H1 (cell line): ENCODE data around the gene AP1S1. TPM values are rescaled to one million over a fixed set of nuclear protein-coding genes. Genes with fewer than 3 reads are reported as not detected.
A peak's percentile ranks its signal among the peaks of the same experiment; 100 is the strongest.

ENCODE experiments used
- CTCF ChIA-PET: fragments of 300-600 bp; sonication (Branson Sonifier 250); formaldehyde crosslinking; loops from one replicate; lab custom pipeline; 2021; ENCODE audit not compliant: partially characterized antibody; lab: Charles Lee
- POLR2A ChIA-PET: fragments of 300-600 bp; sonication (Branson Sonifier 250); formaldehyde crosslinking; loops from one replicate; lab custom pipeline; 2021; ENCODE audit warnings: inconsistent platforms; ENCODE audit not compliant: partially characterized antibody; lab: Charles Lee
- DNase-seq, 2 experiments: peaks; one replicate each; pipeline versions ENCODE4 v3.0.0 to v3.0.0-alpha.2; 2010 to 2022; ENCODE audit warnings: low spot score in 2 of 2, low read depth in 1 of 2, mixed read lengths in 1 of 2
- FAIRE-seq: peaks from 2 replicates; lab custom pipeline; 2011; peaks lifted over from hg19 to GRCh38; lab: Jason Lieb, UNC
- H2AFZ ChIP-seq: 2 replicates; pipeline ENCODE4 v1.8.1; 2012; ENCODE audit warnings: low read length, inconsistent platforms
- H2AK5ac ChIP-seq: 2 replicates; pipeline ENCODE4 v1.6.1; 2013; ENCODE audit warnings: low read depth, low read length
- H2BK120ac ChIP-seq: replicated peaks from 2 replicates; pipeline ENCODE3; 2013; ENCODE audit warnings: low read depth, low read length, inconsistent platforms
- H2BK12ac ChIP-seq: 2 replicates; pipeline ENCODE4 v1.6.1; 2013; ENCODE audit warnings: low read depth, low read length
- H2BK15ac ChIP-seq: 2 replicates; pipeline ENCODE4 v1.6.1; 2013; ENCODE audit warnings: low read length
- H2BK20ac ChIP-seq: 2 replicates; pipeline ENCODE4 v1.6.1; 2013; ENCODE audit warnings: low read length
- H2BK5ac ChIP-seq: 2 replicates; pipeline ENCODE4 v1.6.1; 2013; ENCODE audit warnings: low read depth, low read length
- H3K14ac ChIP-seq: 2 replicates; pipeline ENCODE4 v1.6.1; 2013; ENCODE audit warnings: inconsistent platforms; ENCODE audit not compliant: insufficient read length
- H3K18ac ChIP-seq: 2 replicates; pipeline ENCODE4 v1.6.1; 2013; ENCODE audit warnings: low read length; ENCODE audit errors: extremely low read depth
- H3K23ac ChIP-seq: 2 replicates; pipeline ENCODE4 v1.6.1; 2013; ENCODE audit warnings: inconsistent platforms; ENCODE audit not compliant: insufficient read length
- H3K23me2 ChIP-seq: 2 replicates; pipeline ENCODE4 v1.6.1; 2013; ENCODE audit warnings: low read depth, low read length
- H3K27ac ChIP-seq: 2 replicates; pipeline ENCODE4 v1.6.1; 2011; ENCODE audit warnings: low read depth, low read length, inconsistent platforms
- H3K27me3 ChIP-seq, 4 experiments: replicated peaks in 1 of 4; 1 replicate in 1 of 4; 2 replicates in 3 of 4; pipeline versions ENCODE4 v1.6.1 to v1.8.1; 2011 to 2013; ENCODE audit warnings: low read length in 3 of 4, mild to moderate bottlenecking in 3 of 4, inconsistent platforms in 2 of 4, mixed read lengths in 2 of 4, moderate library complexity in 1 of 4; ENCODE audit not compliant: control insufficient read depth in 3 of 4, insufficient read depth in 3 of 4; ENCODE audit errors: extremely low read depth in 1 of 4
- H3K36me3 ChIP-seq, 4 experiments: 2 replicates each; pipeline versions ENCODE4 v1.6.1 to v1.8.1; 2011 to 2013; ENCODE audit warnings: mild to moderate bottlenecking in 4 of 4, low read length in 3 of 4, moderate library complexity in 2 of 4, control low read depth in 1 of 4, inconsistent platforms in 1 of 4; ENCODE audit not compliant: insufficient read depth in 4 of 4, control insufficient read depth in 2 of 4
- H3K4ac ChIP-seq: replicated peaks from 2 replicates; pipeline ENCODE3; 2013; ENCODE audit warnings: low read length, low read depth, mixed read lengths, inconsistent platforms; ENCODE audit not compliant: insufficient read length
- H3K4me1 ChIP-seq, 4 experiments: replicated peaks in 1 of 4; 1 replicate in 1 of 4; 2 replicates in 3 of 4; pipeline versions ENCODE4 v1.6.1 to v1.8.1; 2011 to 2013; ENCODE audit warnings: low read length in 3 of 4, inconsistent platforms in 2 of 4, mixed read lengths in 1 of 4; ENCODE audit not compliant: insufficient read depth in 4 of 4, control insufficient read depth in 3 of 4
- H3K4me2 ChIP-seq, 2 experiments: 2 replicates each; pipeline versions ENCODE4 v1.6.1 to v1.8.1; 2011 to 2013; ENCODE audit warnings: low read depth in 2 of 2, low read length in 2 of 2, control low read depth in 1 of 2, inconsistent platforms in 1 of 2, mild to moderate bottlenecking in 1 of 2; ENCODE audit not compliant: insufficient read depth in 1 of 2
- H3K4me3 ChIP-seq, 4 experiments: fragments of 200-600, 300-600 bp in 1 of 4; sonication (generic), shearing (Covaris generic), sonication (Bioruptor Twin) in 1 of 4; 2 replicates each; pipeline versions ENCODE4 v1.5.1 to v1.8.1; 2011 to 2016; ENCODE audit warnings: low read length in 4 of 4, low read depth in 3 of 4, control low read depth in 2 of 4, inconsistent platforms in 2 of 4, mild to moderate bottlenecking in 2 of 4, mixed read lengths in 1 of 4, moderate library complexity in 1 of 4; ENCODE audit not compliant: insufficient read depth in 2 of 4; ENCODE audit errors: extremely low read depth in 1 of 4
- H3K56ac ChIP-seq: replicated peaks from 2 replicates; pipeline ENCODE3; 2013; ENCODE audit warnings: low read depth, mild to moderate bottlenecking, mixed read lengths, low read length, inconsistent platforms; ENCODE audit not compliant: insufficient read length
- H3K79me1 ChIP-seq: 2 replicates; pipeline ENCODE4 v1.6.1; 2013; ENCODE audit warnings: low read depth, low read length, control low read depth
- H3K79me2 ChIP-seq, 2 experiments: 2 replicates each; pipeline versions ENCODE4 v1.6.1 to v1.8.1; 2012 to 2013; ENCODE audit warnings: low read length in 2 of 2, mild to moderate bottlenecking in 2 of 2, inconsistent platforms in 1 of 2; ENCODE audit not compliant: insufficient read depth in 2 of 2, control insufficient read depth in 1 of 2
- H3K9ac ChIP-seq, 4 experiments: replicated peaks in 1 of 4; 1 replicate in 1 of 4; 2 replicates in 3 of 4; pipeline versions ENCODE4 v1.6.1 to v1.8.1; 2011 to 2013; ENCODE audit warnings: low read depth in 3 of 4, low read length in 3 of 4, control low read depth in 2 of 4, mild to moderate bottlenecking in 2 of 4, moderate library complexity in 2 of 4, inconsistent platforms in 1 of 4; ENCODE audit errors: extremely low read depth in 1 of 4
- H3K9me3 ChIP-seq, 2 experiments: 2 replicates each; pipeline versions ENCODE4 v1.6.1 to v1.8.1; 2012 to 2013; ENCODE audit warnings: mild to moderate bottlenecking in 2 of 2, moderate library complexity in 2 of 2, control low read depth in 1 of 2, inconsistent platforms in 1 of 2, low read depth in 1 of 2, low read length in 1 of 2, mixed read lengths in 1 of 2; ENCODE audit not compliant: insufficient read depth in 2 of 2
- H4K20me1 ChIP-seq, 2 experiments: replicated peaks in 1 of 2; 2 replicates each; pipeline versions ENCODE3 to v1.8.1; 2011 to 2013; ENCODE audit warnings: inconsistent platforms in 2 of 2, low read length in 2 of 2, mild to moderate bottlenecking in 1 of 2; ENCODE audit not compliant: insufficient read depth in 2 of 2, control insufficient read depth in 1 of 2
- H4K5ac ChIP-seq: 2 replicates; pipeline ENCODE4 v1.6.1; 2013; ENCODE audit warnings: low read length, low read depth, mixed read lengths, inconsistent platforms; ENCODE audit not compliant: insufficient read length
- H4K8ac ChIP-seq: 2 replicates; pipeline ENCODE4 v1.8.0; 2013; ENCODE audit warnings: mild to moderate bottlenecking, moderate library complexity, low read length, inconsistent platforms; ENCODE audit not compliant: insufficient read depth; ENCODE audit errors: extremely low read depth
- H4K91ac ChIP-seq: replicated peaks from 2 replicates; pipeline ENCODE3; 2013; ENCODE audit warnings: low read length, mixed read lengths, inconsistent platforms; ENCODE audit not compliant: insufficient read length
- CBX8 ChIP-seq: fragments of 300-800, 300-1000 bp; sonication (generic); IDR thresholded peaks from 2 replicates; pipeline ENCODE4 v1.7.1; 2016; ENCODE audit warnings: low read depth, low read length, borderline replicate concordance
- EZH2 ChIP-seq: fragments of 200-600 bp; sonication (generic); IDR thresholded peaks from 2 replicates; pipeline ENCODE4 v1.7.1; 2012; ENCODE audit warnings: low read depth, mild to moderate bottlenecking, moderate library complexity, low read length, inconsistent platforms; ENCODE audit not compliant: severe bottlenecking
- HDAC2 ChIP-seq, 2 experiments: fragments of 300-600 bp in 1 of 2; sonication (generic) in 1 of 2; IDR thresholded peaks; 2 replicates each; pipeline ENCODE4 v1.6.1; 2011 to 2012; ENCODE audit warnings: low read depth in 2 of 2, low read length in 2 of 2, mild to moderate bottlenecking in 2 of 2, moderate library complexity in 2 of 2, borderline replicate concordance in 1 of 2, inconsistent platforms in 1 of 2
- SIN3A ChIP-seq, 2 experiments: IDR thresholded peaks in 1 of 2; conservative IDR thresholded peaks in 1 of 2; 2 replicates each; pipeline ENCODE4 v1.6.1; 2011 to 2012; ENCODE audit warnings: low read length in 2 of 2, improper control_type of control experiment in 1 of 2, low read depth in 1 of 2, mild to moderate bottlenecking in 1 of 2
- SUZ12 ChIP-seq: fragments of 200-600 bp; sonication (generic); IDR thresholded peaks from 2 replicates; pipeline ENCODE4 v1.6.1; 2012; ENCODE audit warnings: mild to moderate bottlenecking, inconsistent platforms, low read length, moderate library complexity, mixed read lengths
- TAF7 ChIP-seq: optimal IDR thresholded peaks from 2 replicates; pipeline ENCODE3; 2011; ENCODE audit warnings: low read depth, mild to moderate bottlenecking, inconsistent platforms, low read length, moderate library complexity, borderline replicate concordance
- TCF12 ChIP-seq: IDR thresholded peaks from 2 replicates; pipeline ENCODE4 v1.6.1; 2011; ENCODE audit warnings: low read depth, mild to moderate bottlenecking, low read length
- TEAD4 ChIP-seq: IDR thresholded peaks from 2 replicates; pipeline ENCODE4 v1.6.1; 2012; ENCODE audit warnings: low read depth, low read length, inconsistent platforms, mixed read lengths
- WGBS, 2 experiments: shearing (Covaris generic) in 1 of 2; methylation state at CpG; one replicate each; pipeline versions ENCODE4 v1.1.6 to v1.1.7; 2013 to 2015; ENCODE audit warnings: low lambda C conversion rate in 2 of 2, mixed read lengths in 2 of 2, inconsistent platforms in 1 of 2, low coverage in 1 of 2, missing lambda C conversion rate in 1 of 2; ENCODE audit not compliant: insufficient replicate concordance in 2 of 2, insufficient coverage in 1 of 2, insufficient read length in 1 of 2; ENCODE audit errors: extremely low coverage in 1 of 2, missing lambda C conversion rate in 1 of 2; 5-methylcytosine and 5-hydroxymethylcytosine counted together
- polyA plus RNA-seq, 7 experiments: library from polyadenylated mRNA; depleted of rRNA in 3 of 7; stranded (reverse) in 5 of 7; unstranded in 2 of 7; fragments of >200 nt in 5 of 7; fragments of 200-250 nt in 2 of 7; gene quantifications; 1 replicate in 5 of 7; 2 replicates in 1 of 7; 4 replicates in 1 of 7; pipeline versions ENCODE4 v1.2.1 to v1.2.3, GENCODE V29; 2011 to 2013; ENCODE audit warnings: missing spikeins in 2 of 7, mixed read lengths in 2 of 7
- total RNA-seq: library from RNA; stranded (reverse); fragmentation: NEBNext Ultra II Directional; extraction: Animal tissue kit (Norgen Biotek cat#: 25700); gene quantifications from 2 replicates; pipeline ENCODE4 v1.2.1, GENCODE V29; 2021
- TF ChIP-seq, protein P1 (sequence below): IDR thresholded peaks from 2 replicates; pipeline ENCODE4 v1.6.1; 2012; ENCODE audit warnings: inconsistent platforms

AP1S1 gene
- total and polyA plus RNA-seq, 2 of the 8 experiments (the other 6 are each of a cell fraction or from before 2014, with no cell fraction given): 56.1 to 59.3 TPM

DNA sequence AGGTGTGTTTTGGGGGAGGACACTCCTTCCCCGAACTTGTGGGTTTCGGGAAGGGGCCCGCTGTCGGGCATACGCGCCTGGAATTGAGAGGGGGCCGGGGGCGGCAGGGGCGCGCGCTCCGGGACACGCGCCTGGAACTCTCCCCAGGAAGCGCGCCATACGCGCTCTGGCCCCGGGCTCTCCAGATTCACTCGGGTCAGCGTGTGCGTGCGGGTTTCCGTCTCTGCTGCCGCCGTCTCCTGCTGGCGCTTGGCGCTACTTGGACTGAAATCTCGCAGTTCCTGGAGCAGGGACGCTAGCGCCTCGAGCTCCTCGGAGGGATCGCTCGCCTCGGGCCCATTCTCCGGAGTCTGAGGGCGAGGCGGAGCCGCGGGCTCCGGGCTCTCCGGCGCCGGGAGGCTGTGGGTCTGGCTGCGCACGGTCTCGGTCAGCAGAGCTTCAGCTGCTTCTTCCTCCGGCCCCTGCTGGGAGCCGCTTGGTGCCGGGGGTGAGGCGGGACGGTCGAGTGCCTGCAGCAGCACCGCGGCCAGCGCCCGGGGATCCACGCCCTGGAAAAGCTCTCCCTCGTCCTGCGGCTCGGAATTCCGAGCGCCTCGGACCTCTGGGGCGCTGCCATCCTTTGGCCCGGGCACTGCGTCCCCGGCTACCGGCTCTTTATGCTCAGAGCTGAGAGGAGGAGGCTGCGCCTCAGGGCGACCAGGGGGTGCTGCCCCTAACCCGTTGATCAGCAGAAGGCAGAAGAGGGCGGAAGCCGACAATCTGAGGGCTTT, 10.0 kb downstream of the AP1S1 start:
- Histone ChIP-seq H2BK15ac (no peak overlapping the region), H3K4me1 (peaks cover 17 to 62% (median 43%) of the 10 kb centered on the region in 4 experiments), H4K5ac (no peak overlapping the region), H3K23ac (no peak overlapping the region), H2AFZ (no peak overlapping the region), H3K18ac (peak overlapping the region; percentile 13), H3K4me3 (peak overlapping the region; percentile 46 to 74 (median 48)), H3K4me2 (peak overlapping the region; percentile 44 to 90), H3K79me1 (no peaks in the 10 kb centered on the region), H3K27ac (no peak overlapping the region), H4K20me1 (peaks cover 7 to 9% of the 10 kb centered on the region in 2 experiments), H3K27me3 (peaks cover 8 to 59% (median 40%) of the 10 kb centered on the region in 4 experiments), H2BK120ac (no peak overlapping the region), H2BK12ac (no peak overlapping the region), H3K9me3 (no peaks in the 10 kb centered on the region), H3K4ac (no peak overlapping the region), H2BK5ac (no peak overlapping the region), H3K14ac (no peak overlapping the region), H2AK5ac (no peak overlapping the region), H4K8ac (peak overlapping the region; percentile 4), H3K36me3 (peaks cover 0 to 1% (median 0%) of the 10 kb centered on the region in 4 experiments; a peak in 1 of 8 replicates), H4K91ac (no peak overlapping the region), H3K23me2 (peaks cover 37% of the 10 kb centered on the region), H3K56ac (no peak overlapping the region), H2BK20ac (no peak overlapping the region), H3K79me2 (no peaks in the 10 kb centered on the region), H3K9ac (peak overlapping the region in 1 of 4 experiments; percentile 40; a peak in 1 of 7 replicates)
- FAIRE-seq (no peak), DNase-seq (peak in 1 of 2 experiments; percentile 85)
- WGBS, 2 experiments: 2% methylated on average over 64 of the region's 75 CpGs; no CpG with 5 or more reads in 1 of the 2 experiments
- CTCF ChIA-PET: interaction anchor here (1.0 to 5.7 kb wide), 5 partner anchors 8 to 28 kb away, joined by 3 to 46 read pairs (median 8); no protein-coding TSS in a partner anchor
- POLR2A ChIA-PET: interaction anchor here (1.1 to 2.6 kb wide), 3 partner anchors 9 to 130 kb away, joined by 4 to 20 read pairs (median 8); partner anchors contain the start of gene AP1S1
- peak; percentile 66 for TF ChIP-seq EZH2
- TF ChIP-seq HDAC2 (IDR thresholded peaks at IDR 0.05; ENCODE audit: borderline replicate concordance in 1 of 2, low read depth in 2 of 2, low read length in 2 of 2): peak; percentile 21 to 50; a peak in 1 of 4 replicates
- no peak for TF ChIP-seq TCF12
- TF ChIP-seq TAF7: peak; percentile 13
- peak; percentile 94 to 98 for TF ChIP-seq SIN3A (conservative IDR thresholded peaks at IDR 0.05 in 1 of 2, IDR thresholded peaks at IDR 0.05 in 1 of 2; ENCODE audit: low read depth in 1 of 2, low read length in 2 of 2)
- peak; percentile 58 for TF ChIP-seq SUZ12
- TF ChIP-seq TEAD4: peak; percentile 39; the same call in 1 of the 2 replicates
- TF ChIP-seq, protein P1, sequence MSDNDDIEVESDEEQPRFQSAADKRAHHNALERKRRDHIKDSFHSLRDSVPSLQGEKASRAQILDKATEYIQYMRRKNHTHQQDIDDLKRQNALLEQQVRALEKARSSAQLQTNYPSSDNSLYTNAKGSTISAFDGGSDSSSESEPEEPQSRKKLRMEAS: peak; percentile 47
- TF ChIP-seq CBX8: no peak
